Neural cell (in vitro differentiated cells): ENCODE data around the gene CACNA1B. TPM values are rescaled to one million over a fixed set of nuclear protein-coding genes. Genes with fewer than 3 reads are reported as not detected.

Experiments used
- H2AFZ ChIP-seq: fragments of 200-600, 300-800 bp; sonication (generic), shearing (Covaris generic); 2 replicates; pipeline ENCODE4 v1.6.0; 2014; ENCODE audit warnings: low read depth, mild to moderate bottlenecking, antibody characterized with exemption, low read length, moderate library complexity
- H3F3A ChIP-seq: fragments of 200-600 bp; shearing (Covaris generic); 2 replicates; pipeline ENCODE4 v1.6.1; 2016; ENCODE audit warnings: mild to moderate bottlenecking, moderate library complexity, mixed read lengths, antibody characterized with exemption, low read length; ENCODE audit not compliant: insufficient read depth, poor library complexity, severe bottlenecking
- H3K27ac ChIP-seq: fragments of 200-600, 300-800 bp; sonication (generic), shearing (Covaris generic); 2 replicates; pipeline ENCODE4 v1.5.1; 2014; ENCODE audit warnings: mild to moderate bottlenecking, low read length, moderate library complexity
- H3K27me3 ChIP-seq: fragments of 300-800, 200-600 bp; sonication (generic), shearing (Covaris generic); 2 replicates; pipeline ENCODE4 v1.6.0; 2014; ENCODE audit warnings: mild to moderate bottlenecking, low read depth, low read length, moderate library complexity; ENCODE audit not compliant: insufficient read depth
- H3K36me3 ChIP-seq: fragments of 300-800, 200-600 bp; sonication (generic), shearing (Covaris generic); 2 replicates; pipeline ENCODE4 v1.5.1; 2014; ENCODE audit warnings: mild to moderate bottlenecking, antibody characterized with exemption, low read length, moderate library complexity; ENCODE audit not compliant: insufficient read depth
- H3K4me2 ChIP-seq: fragments of 300-800, 200-600 bp; sonication (generic), shearing (Covaris generic); 2 replicates; pipeline ENCODE4 v1.6.0; 2014; ENCODE audit warnings: mild to moderate bottlenecking, low read length
- H3K4me3 ChIP-seq: fragments of 300-800, 200-600 bp; sonication (generic), shearing (Covaris generic); 2 replicates; pipeline ENCODE4 v1.5.1; 2014; ENCODE audit warnings: mild to moderate bottlenecking, low read length, moderate library complexity
- H3K79me2 ChIP-seq: fragments of 200-600 bp; shearing (Covaris generic); replicated peaks from 2 replicates; pipeline ENCODE4 v1.6.0; 2014; ENCODE audit warnings: mild to moderate bottlenecking, low read length, moderate library complexity; ENCODE audit not compliant: insufficient read depth
- H3K9ac ChIP-seq: fragments of 300-800, 200-600 bp; sonication (generic), shearing (Covaris generic); 2 replicates; pipeline ENCODE4 v1.6.1; 2016; ENCODE audit warnings: mild to moderate bottlenecking, low read length, mixed read lengths
- H3K9me2 ChIP-seq: fragments of 200-600 bp; shearing (Covaris generic); 2 replicates; pipeline ENCODE4 v1.6.1; 2016; ENCODE audit warnings: mild to moderate bottlenecking, low read length, mixed read lengths; ENCODE audit not compliant: insufficient read depth
- H3K9me3 ChIP-seq: fragments of 200-600, 300-800 bp; sonication (generic), shearing (Covaris generic); 2 replicates; pipeline ENCODE4 v1.6.1; 2016; ENCODE audit warnings: mild to moderate bottlenecking, mixed run types, low read length, moderate library complexity, mixed read lengths
- H4K20me1 ChIP-seq: fragments of 200-600 bp; shearing (Covaris generic); 2 replicates; pipeline ENCODE4 v1.6.1; 2016; ENCODE audit warnings: mild to moderate bottlenecking, mixed run types; ENCODE audit not compliant: insufficient read depth
- CTCF ChIP-seq: fragments of 450-650 bp; IDR thresholded peaks from 2 replicates; pipeline ENCODE4 v1.5.1; 2014; ENCODE audit warnings: antibody characterized with exemption, mild to moderate bottlenecking, moderate library complexity; ENCODE audit not compliant: poor library complexity, severe bottlenecking
- EP300 ChIP-seq: fragments of 450-650 bp; conservative IDR thresholded peaks from 2 replicates; pipeline ENCODE4 v1.6.1; 2014; ENCODE audit warnings: antibody characterized with exemption, mild to moderate bottlenecking, moderate library complexity; ENCODE audit not compliant: poor library complexity, severe bottlenecking
- EZH2 ChIP-seq: fragments of 200-600, 300-800 bp; shearing (Covaris generic), sonication (generic); IDR thresholded peaks from 2 replicates; pipeline ENCODE4 v1.6.1; 2014; ENCODE audit warnings: antibody characterized with exemption, low read length, borderline replicate concordance, mild to moderate bottlenecking; ENCODE audit not compliant: insufficient read depth, poor library complexity, severe bottlenecking
- MXI1 ChIP-seq: fragments of 450-650 bp; conservative IDR thresholded peaks from 2 replicates; pipeline ENCODE4 v1.6.1; 2014; ENCODE audit warnings: antibody characterized with exemption, mild to moderate bottlenecking; ENCODE audit not compliant: poor library complexity, severe bottlenecking
- POLR2AphosphoS5 ChIP-seq: IDR thresholded peaks from 2 replicates; pipeline ENCODE4 v1.6.1; 2012
- RAD21 ChIP-seq: fragments of 450-650 bp; conservative IDR thresholded peaks from 2 replicates; pipeline ENCODE4 v1.6.1; 2014; ENCODE audit warnings: antibody characterized with exemption, mild to moderate bottlenecking, moderate library complexity
- REST ChIP-seq: IDR thresholded peaks from 2 replicates; pipeline ENCODE4 v1.6.1; 2012; ENCODE audit warnings: borderline replicate concordance
- SMC3 ChIP-seq: fragments of 450-650 bp; conservative IDR thresholded peaks from 2 replicates; pipeline ENCODE4 v1.6.1; 2014; ENCODE audit warnings: antibody characterized with exemption, mild to moderate bottlenecking, moderate library complexity; ENCODE audit not compliant: poor library complexity
- TAF1 ChIP-seq: IDR thresholded peaks from 2 replicates; pipeline ENCODE4 v1.6.1; 2012; ENCODE audit warnings: low read depth
- polyA plus RNA-seq: library from polyadenylated mRNA; depleted of rRNA; stranded (reverse); fragments of >200 nt; gene quantifications from 2 replicates; pipeline ENCODE4 v1.2.3, GENCODE V29; 2014

Gene CACNA1B
- polyA plus RNA-seq, 1 donor from 2014 or later = 5.8 TPM

GRCh38 chr9:137924169-137924568 lies 46.6 kb downstream of the CACNA1B start:
- H2AFZ ChIP-seq = no peak overlapping the region

GRCh38 chr9:137924761-137925369 lies 47.3 kb downstream of the CACNA1B start:
- no peak overlapping the region for H3K4me2 ChIP-seq
- H3K36me3 ChIP-seq = no peaks in the 10 kb centered on the region
- H2AFZ ChIP-seq = no peak overlapping the region
- no peak overlapping the region for H3K9ac ChIP-seq
- no peaks in the 10 kb centered on the region for H3K27me3 ChIP-seq
- no peaks in the 10 kb centered on the region for H3F3A ChIP-seq
- no peak overlapping the region for H3K4me3 ChIP-seq
- no peaks in the 10 kb centered on the region for H3K9me2 ChIP-seq
- no peaks in the 10 kb centered on the region for H3K9me3 ChIP-seq
- no peaks in the 10 kb centered on the region for H4K20me1 ChIP-seq
- no peaks in the 10 kb centered on the region for H3K79me2 ChIP-seq
- no peak overlapping the region for H3K27ac ChIP-seq
- no peak for TF ChIP-seq REST
- TF ChIP-seq TAF1 = no peak
- TF ChIP-seq EP300 = no peak
- no peak for TF ChIP-seq MXI1
- TF ChIP-seq SMC3 = no peak

More at GRCh38 chr9:137924169-137924568, 46.6 kb downstream of the CACNA1B start:
- Histone ChIP-seq H3K27me3 (no peaks in the 10 kb centered on the region), H3K9me3 (no peaks in the 10 kb centered on the region), H4K20me1 (no peaks in the 10 kb centered on the region), H3K36me3 (no peaks in the 10 kb centered on the region), H3F3A (no peaks in the 10 kb centered on the region), H3K4me3 (no peak overlapping the region), H3K27ac (no peak overlapping the region), H3K79me2 (no peaks in the 10 kb centered on the region), H3K9me2 (no peaks in the 10 kb centered on the region), H3K9ac (no peak overlapping the region), H3K4me2 (no peak overlapping the region)
- TF ChIP-seq REST (no peak), SMC3 (no peak), RAD21 (no peak), EP300 (no peak), POLR2AphosphoS5 (no peak), MXI1 (no peak), TAF1 (no peak), CTCF (no peak), EZH2 (no peak)
